DOHH2 (cell line): Measurements from ENCODE around the gene PGAP2.

ENCODE experiments used
- H3F3A ChIP-seq: fragments of 200-600 bp; sonication (generic), shearing (Covaris generic); 2 replicates; pipeline ENCODE4 v1.6.0; 2016; ENCODE audit warnings: antibody characterized with exemption, mild to moderate bottlenecking; ENCODE audit not compliant: control insufficient read depth, insufficient read depth
- H3K27ac ChIP-seq: fragments of 200-600 bp; sonication (generic); 2 replicates; pipeline ENCODE4 v1.5.1; 2014; ENCODE audit warnings: low read depth, mild to moderate bottlenecking, low read length, moderate library complexity
- H3K27me3 ChIP-seq: fragments of 200-600 bp; sonication (generic); 2 replicates; pipeline ENCODE4 v1.6.1; 2014; ENCODE audit warnings: mild to moderate bottlenecking, low read length, mixed read lengths; ENCODE audit not compliant: control insufficient read depth
- H3K36me3 ChIP-seq: fragments of 200-600 bp; sonication (generic); 2 replicates; pipeline ENCODE4 v1.6.1; 2014; ENCODE audit warnings: mild to moderate bottlenecking, low read length, moderate library complexity, mixed read lengths; ENCODE audit not compliant: control insufficient read depth
- H3K4me1 ChIP-seq: fragments of 200-600 bp; sonication (generic); 2 replicates; pipeline ENCODE4 v1.6.1; 2014; ENCODE audit warnings: mild to moderate bottlenecking, low read length, mixed read lengths; ENCODE audit not compliant: control insufficient read depth
- H3K4me2 ChIP-seq: fragments of 200-600 bp; sonication (generic); 2 replicates; pipeline ENCODE4 v1.6.0; 2014; ENCODE audit warnings: mild to moderate bottlenecking, low read length, moderate library complexity
- H3K4me3 ChIP-seq: fragments of 200-600 bp; sonication (generic); 2 replicates; pipeline ENCODE4 v1.5.1; 2014; ENCODE audit warnings: mild to moderate bottlenecking, low read length, mixed read lengths
- H3K79me2 ChIP-seq: fragments of 200-600 bp; sonication (generic); 2 replicates; pipeline ENCODE4 v1.6.1; 2014; ENCODE audit warnings: mild to moderate bottlenecking, low read length, mixed read lengths; ENCODE audit not compliant: control insufficient read depth
- H3K9me2 ChIP-seq: fragments of 200-600 bp; sonication (generic); replicated peaks from 2 replicates; pipeline ENCODE4 v1.6.1; 2014; ENCODE audit warnings: mild to moderate bottlenecking, low read length, mixed read lengths; ENCODE audit not compliant: control insufficient read depth
- H3K9me3 ChIP-seq: fragments of 200-600 bp; sonication (generic); 2 replicates; pipeline ENCODE4 v1.6.1; 2014; ENCODE audit warnings: antibody characterized with exemption, low read length, mixed read lengths; ENCODE audit not compliant: control insufficient read depth, insufficient read depth
- H4K20me1 ChIP-seq: fragments of 200-600 bp; sonication (generic); 2 replicates; pipeline ENCODE4 v1.6.0; 2014; ENCODE audit warnings: low read depth, mild to moderate bottlenecking, antibody characterized with exemption, low read length, moderate library complexity; ENCODE audit not compliant: control insufficient read depth, insufficient read depth
- EZH2phosphoT487 ChIP-seq: fragments of 200-600 bp; sonication (generic); IDR thresholded peaks from 2 replicates; pipeline ENCODE4 v1.6.1; 2017; ENCODE audit warnings: borderline replicate concordance, mild to moderate bottlenecking, antibody characterized with exemption, low read length, moderate library complexity, mixed read lengths
- TF ChIP-seq, protein P1 (sequence below): fragments of 200-600 bp; sonication (generic); IDR thresholded peaks from one replicate; pipeline ENCODE4 v1.5.1; 2014; ENCODE audit warnings: antibody characterized with exemption, mild to moderate bottlenecking, low read depth, low read length; ENCODE audit not compliant: poor library complexity, severe bottlenecking

The PGAP2 gene

DNA sequence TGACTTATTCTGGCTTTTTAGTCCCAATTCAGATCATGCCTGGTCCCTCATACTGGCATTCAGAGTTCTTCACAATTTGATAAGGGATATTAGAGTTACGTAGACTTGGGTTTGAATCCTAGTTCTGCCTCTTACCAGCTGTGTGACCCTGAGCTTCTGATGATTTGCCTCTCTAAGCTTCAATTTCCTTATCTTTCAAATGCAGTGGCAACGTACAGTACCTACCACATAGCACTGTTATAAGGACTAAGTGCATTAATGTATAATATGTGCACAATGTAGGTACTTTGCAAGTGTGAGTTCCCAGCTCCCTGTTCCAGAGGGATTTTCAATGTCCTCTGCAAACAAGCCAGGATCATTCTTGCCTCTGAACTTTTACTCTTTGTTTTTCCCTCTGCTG, 25.1 kb downstream of the PGAP2 start:
- peaks cover 60% of the 10 kb centered on the region for H3K36me3 ChIP-seq
- no peaks in the 10 kb centered on the region for H3K9me3 ChIP-seq
- H3K9me2 ChIP-seq, result no peaks in the 10 kb centered on the region
- H3K4me3 ChIP-seq, result no peak overlapping the region
- H3K4me1 ChIP-seq, result peaks cover 44% of the 10 kb centered on the region
- H3K27me3 ChIP-seq, result no peaks in the 10 kb centered on the region
- H4K20me1 ChIP-seq, result peaks cover 39% of the 10 kb centered on the region
- no peak overlapping the region for H3K4me2 ChIP-seq
- no peak for TF ChIP-seq EZH2phosphoT487
- TF ChIP-seq, protein P1, sequence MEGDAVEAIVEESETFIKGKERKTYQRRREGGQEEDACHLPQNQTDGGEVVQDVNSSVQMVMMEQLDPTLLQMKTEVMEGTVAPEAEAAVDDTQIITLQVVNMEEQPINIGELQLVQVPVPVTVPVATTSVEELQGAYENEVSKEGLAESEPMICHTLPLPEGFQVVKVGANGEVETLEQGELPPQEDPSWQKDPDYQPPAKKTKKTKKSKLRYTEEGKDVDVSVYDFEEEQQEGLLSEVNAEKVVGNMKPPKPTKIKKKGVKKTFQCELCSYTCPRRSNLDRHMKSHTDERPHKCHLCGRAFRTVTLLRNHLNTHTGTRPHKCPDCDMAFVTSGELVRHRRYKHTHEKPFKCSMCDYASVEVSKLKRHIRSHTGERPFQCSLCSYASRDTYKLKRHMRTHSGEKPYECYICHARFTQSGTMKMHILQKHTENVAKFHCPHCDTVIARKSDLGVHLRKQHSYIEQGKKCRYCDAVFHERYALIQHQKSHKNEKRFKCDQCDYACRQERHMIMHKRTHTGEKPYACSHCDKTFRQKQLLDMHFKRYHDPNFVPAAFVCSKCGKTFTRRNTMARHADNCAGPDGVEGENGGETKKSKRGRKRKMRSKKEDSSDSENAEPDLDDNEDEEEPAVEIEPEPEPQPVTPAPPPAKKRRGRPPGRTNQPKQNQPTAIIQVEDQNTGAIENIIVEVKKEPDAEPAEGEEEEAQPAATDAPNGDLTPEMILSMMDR, result no peak
- H3F3A ChIP-seq, result 0 out of 2 replicates have a peak, but pooled peaks cover under 1% of the 10 kb centered on the region
- peaks cover 85% of the 10 kb centered on the region for H3K79me2 ChIP-seq
- no peak overlapping the region for H3K27ac ChIP-seq

DNA sequence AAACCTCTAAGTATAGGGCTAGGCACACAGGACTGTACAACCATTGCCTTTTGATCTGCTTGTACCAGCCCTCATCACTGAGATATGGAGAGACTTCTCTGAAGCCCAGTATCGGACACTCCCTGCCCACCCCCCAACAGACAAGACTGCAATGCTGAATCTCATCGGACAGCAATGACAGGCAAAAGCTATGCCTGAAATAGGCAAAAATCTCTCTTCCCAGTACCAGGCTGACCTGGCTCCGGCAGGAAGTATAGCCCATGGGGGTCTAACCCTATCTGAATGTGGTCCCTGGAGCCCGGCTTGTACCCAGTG, 25.9 kb downstream of the PGAP2 start:
- Histone ChIP-seq H3K27ac (no peak overlapping the region), H3K9me2 (no peaks in the 10 kb centered on the region), H3K4me3 (no peak overlapping the region), H3K79me2 (peaks cover 93% of the 10 kb centered on the region), H3F3A (peaks cover 10% of the 10 kb centered on the region), H4K20me1 (peaks cover 39% of the 10 kb centered on the region), H3K36me3 (peaks cover 67% of the 10 kb centered on the region), H3K9me3 (no peaks in the 10 kb centered on the region), H3K4me2 (0 out of 2 replicates have a peak overlapping the region, but pooled peaks have one; percentile 36), H3K27me3 (no peaks in the 10 kb centered on the region), H3K4me1 (peaks cover 53% of the 10 kb centered on the region)
- no peak for TF ChIP-seq EZH2phosphoT487
- TF ChIP-seq, protein P1, result no peak

DNA sequence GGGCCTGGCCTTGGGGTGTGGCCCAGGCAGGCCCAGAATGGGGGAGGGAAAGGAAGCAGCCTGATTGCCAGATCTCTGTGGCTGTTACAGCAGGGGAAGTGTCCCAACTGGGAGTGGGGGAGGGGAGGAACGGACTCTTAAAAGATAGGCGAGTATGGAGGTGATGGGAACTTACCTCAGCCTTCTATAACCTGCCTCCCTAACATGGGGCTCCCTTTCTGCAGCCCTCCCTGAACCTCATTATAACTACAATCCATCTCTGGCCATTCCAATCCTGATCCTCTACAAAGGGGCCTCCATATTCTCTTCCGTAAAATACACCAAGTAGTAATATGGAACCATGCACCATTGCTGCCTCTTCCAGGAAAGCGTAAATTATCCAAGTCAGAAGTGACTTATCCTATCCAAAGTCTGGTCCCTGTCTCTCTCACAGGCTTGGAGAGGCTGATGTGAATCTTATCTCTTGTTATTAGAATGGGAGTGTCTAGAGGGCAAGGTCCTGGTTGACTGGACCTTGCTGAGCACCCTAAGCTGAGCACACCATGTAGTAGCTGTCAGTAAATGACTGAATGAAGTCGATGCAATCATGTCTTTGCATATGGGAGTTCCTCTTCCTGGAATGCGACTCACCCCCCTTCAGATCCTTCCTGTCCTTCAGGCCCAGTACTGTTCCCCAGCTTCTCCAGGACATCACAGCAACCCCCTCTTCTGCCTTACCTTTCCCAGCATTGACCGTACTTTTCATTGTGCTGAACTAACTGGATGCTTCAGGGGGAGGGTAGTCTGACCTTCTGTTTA, 26.5 kb downstream of the PGAP2 start:
- peaks cover 15% of the 10 kb centered on the region for H3F3A ChIP-seq
- no peaks in the 10 kb centered on the region for H3K9me3 ChIP-seq
- TF ChIP-seq EZH2phosphoT487, result no peak
- TF ChIP-seq, protein P1, result no peak
- no peaks in the 10 kb centered on the region for H3K27me3 ChIP-seq
- H3K36me3 ChIP-seq, result peaks cover 72% of the 10 kb centered on the region
- peaks cover 39% of the 10 kb centered on the region for H4K20me1 ChIP-seq
- H3K27ac ChIP-seq, result no peak overlapping the region
- peaks cover 58% of the 10 kb centered on the region for H3K4me1 ChIP-seq
- peaks cover 98% of the 10 kb centered on the region for H3K79me2 ChIP-seq
- peak overlapping the region; percentile 36 for H3K4me2 ChIP-seq
- H3K9me2 ChIP-seq, result no peaks in the 10 kb centered on the region
- H3K4me3 ChIP-seq, result peak overlapping the region; percentile 29
